Stimulated activated CD4-positive, alpha-beta T cell treated with anti-CD3 and anti-CD28 coated beads, Interleukin-1b, Interleukin-23, amount 100 ng/mL, for 24 hours (primary cell): ENCODE measurements around the gene TNIP1.

Experiments used
- DNase-seq, 4 experiments: peaks; one replicate each; pipeline ENCODE4 v3.0.0-alpha.2; 2020; ENCODE audit warnings: low read depth in 4 of 4, low spot score in 1 of 4

The TNIP1 gene

GRCh38 chr5:151003503-151003860 lies 77.4 kb downstream of the TNIP1 start:
- no peak for DNase-seq

- DNase-seq = no peak
Measured at GRCh38 chr5:151002681-151003502, 77.9 kb downstream of the TNIP1 start.

- DNase-seq = no peak
Measured at GRCh38 chr5:151002250-151002649, 78.6 kb downstream of the TNIP1 start.

GRCh38 chr5:151001436-151001835 lies 79.4 kb downstream of the TNIP1 start:
- DNase-seq = no peak

- no peak for DNase-seq
Measured at GRCh38 chr5:150999704-151000442, 81.0 kb downstream of the TNIP1 start.

- no peak for DNase-seq
Measured at GRCh38 chr5:150993826-150994412, 86.9 kb downstream of the TNIP1 start.

GRCh38 chr5:150993422-150993821 lies 87.4 kb downstream of the TNIP1 start:
- DNase-seq = no peak

- DNase-seq = no peak
Measured at GRCh38 chr5:150992705-150993104, 88.1 kb downstream of the TNIP1 start.

- DNase-seq = no peak
Measured at GRCh38 chr5:150989695-150990094, 91.1 kb downstream of the TNIP1 start.

GRCh38 chr5:150987746-150988145 lies 93.1 kb downstream of the TNIP1 start:
- DNase-seq = no peak
